GM12801 (cell line): ENCODE measurements around the gene ARRB1.

ENCODE experiments used
- CTCF ChIP-seq: IDR thresholded peaks from one replicate; pipeline ENCODE4 v1.5.1; 2011; ENCODE audit warnings: control low read depth; ENCODE audit not compliant: insufficient read length; ENCODE audit errors: extremely low read depth

ARRB1 gene

GRCh38 chr11:75233754-75234172 is 117.7 kb downstream of the ARRB1 start:
- no peak for TF ChIP-seq CTCF

GRCh38 chr11:75230621-75231020 is 120.8 kb downstream of the ARRB1 start:
- TF ChIP-seq CTCF: no peak

- no peak for TF ChIP-seq CTCF
Observed at GRCh38 chr11:75229466-75229865, 122.0 kb downstream of the ARRB1 start.

GRCh38 chr11:75225794-75226193 is 125.7 kb downstream of the ARRB1 start:
- TF ChIP-seq CTCF: no peak

- no peak for TF ChIP-seq CTCF
Observed at GRCh38 chr11:75223954-75224643, 127.4 kb downstream of the ARRB1 start.

GRCh38 chr11:75219869-75220268 is 131.6 kb downstream of the ARRB1 start:
- TF ChIP-seq CTCF: no peak

- no peak for TF ChIP-seq CTCF
Observed at GRCh38 chr11:75214843-75215242, 136.6 kb downstream of the ARRB1 start.
